Loucy (cell line): ENCODE measurements around the gene DIDO1.

Source experiments
- EZH2phosphoT487 ChIP-seq: fragments of 200-600 bp; IDR thresholded peaks from 2 replicates; pipeline ENCODE4 v1.6.1; 2018; ENCODE audit warnings: antibody characterized with exemption, mild to moderate bottlenecking, moderate library complexity, borderline replicate concordance
- TF ChIP-seq, protein P1 (sequence below): fragments of 200-600 bp; sonication (generic); conservative IDR thresholded peaks from 2 replicates; pipeline ENCODE4 v1.5.1; 2014; ENCODE audit warnings: mild to moderate bottlenecking, antibody characterized with exemption, low read length

DNA sequence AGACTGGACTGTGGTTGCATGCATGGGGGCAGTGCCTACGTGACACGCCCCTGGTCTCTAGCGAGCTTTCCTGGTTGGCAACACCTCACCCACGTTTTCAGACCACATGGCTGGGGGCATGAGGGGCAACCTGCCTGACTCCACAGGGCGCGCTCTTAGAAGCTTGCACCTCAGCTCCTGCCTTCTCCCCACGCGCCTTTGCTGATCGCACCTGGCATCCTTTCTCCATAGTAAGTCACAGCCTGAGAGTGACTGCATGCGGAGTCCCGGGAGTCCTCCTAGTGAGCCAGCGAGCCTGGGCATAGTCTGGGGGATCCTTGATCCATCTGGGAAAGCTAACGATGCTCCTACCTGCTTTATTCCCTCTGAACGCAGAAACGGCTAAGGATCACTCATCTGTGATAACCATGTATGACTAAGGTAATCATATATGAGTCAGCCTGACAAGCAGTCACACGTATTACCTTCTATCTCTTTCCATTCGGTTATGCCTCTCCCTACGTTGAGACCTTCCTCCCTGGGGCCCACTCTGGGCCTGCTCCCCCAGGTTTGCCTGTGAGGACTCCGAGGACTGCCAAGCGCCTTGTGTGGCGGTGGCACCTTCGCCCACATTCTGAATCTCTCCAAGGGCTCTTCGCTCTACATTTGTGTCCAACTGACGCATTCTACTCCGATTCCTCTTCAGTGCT is 69.2 kb downstream of the DIDO1 start:
- TF ChIP-seq, protein P1, sequence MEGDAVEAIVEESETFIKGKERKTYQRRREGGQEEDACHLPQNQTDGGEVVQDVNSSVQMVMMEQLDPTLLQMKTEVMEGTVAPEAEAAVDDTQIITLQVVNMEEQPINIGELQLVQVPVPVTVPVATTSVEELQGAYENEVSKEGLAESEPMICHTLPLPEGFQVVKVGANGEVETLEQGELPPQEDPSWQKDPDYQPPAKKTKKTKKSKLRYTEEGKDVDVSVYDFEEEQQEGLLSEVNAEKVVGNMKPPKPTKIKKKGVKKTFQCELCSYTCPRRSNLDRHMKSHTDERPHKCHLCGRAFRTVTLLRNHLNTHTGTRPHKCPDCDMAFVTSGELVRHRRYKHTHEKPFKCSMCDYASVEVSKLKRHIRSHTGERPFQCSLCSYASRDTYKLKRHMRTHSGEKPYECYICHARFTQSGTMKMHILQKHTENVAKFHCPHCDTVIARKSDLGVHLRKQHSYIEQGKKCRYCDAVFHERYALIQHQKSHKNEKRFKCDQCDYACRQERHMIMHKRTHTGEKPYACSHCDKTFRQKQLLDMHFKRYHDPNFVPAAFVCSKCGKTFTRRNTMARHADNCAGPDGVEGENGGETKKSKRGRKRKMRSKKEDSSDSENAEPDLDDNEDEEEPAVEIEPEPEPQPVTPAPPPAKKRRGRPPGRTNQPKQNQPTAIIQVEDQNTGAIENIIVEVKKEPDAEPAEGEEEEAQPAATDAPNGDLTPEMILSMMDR = no peak
- TF ChIP-seq EZH2phosphoT487 = no peak
